GM12892 (cell line): ENCODE data around the gene YWHAB.

Source experiments
- POLR2A ChIP-seq: IDR thresholded peaks from 2 replicates; pipeline ENCODE4 v1.6.1; 2011; ENCODE audit warnings: low read depth, low read length, control low read depth
- POLR2AphosphoS5 ChIP-seq: IDR thresholded peaks from 2 replicates; pipeline ENCODE4 v1.6.1; 2011; ENCODE audit warnings: low read depth, low read length, control low read depth

GRCh38 chr20:44839481-44839880 is 46.0 kb upstream of the YWHAB start:
- TF ChIP-seq POLR2AphosphoS5: no peak
- TF ChIP-seq POLR2A: no peak
